GM23338 (cell line): ENCODE measurements around the gene FUT7.

Experiments used
- CREB1 ChIP-seq: fragments of 250-450 bp; sonication (Bioruptor Pico); IDR thresholded peaks from 2 replicates; pipeline ENCODE4 v1.5.0; 2020; ENCODE audit warnings: low read depth, mild to moderate bottlenecking, moderate library complexity
- EZH2 ChIP-seq: fragments of 200-600 bp; sonication (generic); IDR thresholded peaks from one replicate; pipeline ENCODE4 v1.8.0; 2017; ENCODE audit warnings: antibody characterized with exemption, mild to moderate bottlenecking, low read depth; ENCODE audit not compliant: unreplicated experiment
- EZH2phosphoT487 ChIP-seq: fragments of 200-600 bp; sonication (generic); IDR thresholded peaks from one replicate; pipeline ENCODE4 v1.8.1; 2018; ENCODE audit warnings: antibody characterized with exemption; ENCODE audit not compliant: unreplicated experiment
- POLR2AphosphoS5 ChIP-seq: IDR thresholded peaks from 2 replicates; pipeline ENCODE4 v1.6.1; 2016; ENCODE audit warnings: antibody characterized with exemption, low read depth
- STAT1 ChIP-seq: IDR thresholded peaks from one replicate; pipeline ENCODE4 v1.6.1; 2016; ENCODE audit warnings: antibody characterized with exemption; ENCODE audit not compliant: unreplicated experiment
- ZNF331 ChIP-seq: fragments of 250-450 bp; sonication (Bioruptor Pico); IDR thresholded peaks from 2 replicates; pipeline ENCODE4 v1.5.0; 2020; ENCODE audit warnings: low read depth, mild to moderate bottlenecking, moderate library complexity
- TF ChIP-seq, protein P1 (sequence below), 2 experiments: fragments of 200-600 bp in 1 of 2; sonication (generic) in 1 of 2; conservative IDR thresholded peaks; 2 replicates each; pipeline versions ENCODE4 v1.5.1 to v1.6.1; 2016 to 2017; ENCODE audit warnings: antibody characterized with exemption in 2 of 2, low read depth in 2 of 2, mild to moderate bottlenecking in 2 of 2, moderate library complexity in 1 of 2

DNA sequence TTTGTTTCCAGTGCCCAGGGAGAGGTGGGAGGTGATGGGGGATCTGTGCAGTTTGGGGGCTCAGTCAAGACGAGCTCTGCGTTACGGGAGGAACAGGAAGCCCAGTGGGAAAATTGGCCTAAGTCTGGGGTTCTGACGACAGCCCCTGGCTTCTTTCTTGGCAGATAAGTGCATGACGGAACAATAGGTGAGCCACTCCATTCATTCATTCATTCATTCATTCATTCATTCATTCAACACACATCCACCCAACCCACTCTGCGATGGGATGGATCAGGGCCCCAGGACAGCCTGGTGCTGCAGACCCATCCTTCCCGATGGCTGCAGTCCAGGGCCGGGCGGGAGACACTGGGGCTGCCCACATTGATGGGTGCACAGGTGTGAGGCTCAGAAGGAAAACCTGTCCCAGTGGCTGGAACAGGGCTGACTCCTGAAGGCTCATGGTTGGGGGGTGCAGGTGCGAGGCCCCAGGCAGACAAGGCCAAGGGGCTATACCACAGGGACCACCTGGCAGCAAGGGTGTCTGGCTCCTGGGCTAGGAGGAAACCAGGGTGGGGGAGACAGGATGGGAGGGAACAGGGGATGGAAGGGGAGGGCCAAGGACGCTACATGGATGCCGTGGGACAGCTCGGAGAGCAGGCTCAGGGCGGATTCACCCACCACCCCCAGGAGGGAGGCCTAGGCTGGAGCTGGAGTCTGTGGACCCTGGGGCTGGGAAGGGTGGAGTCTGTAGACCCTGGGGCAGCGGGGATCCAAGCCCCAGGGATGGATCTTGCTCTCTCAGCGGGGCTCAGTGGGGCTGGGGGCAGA lies 51.0 kb downstream of the FUT7 start:
- TF ChIP-seq, protein P1, sequence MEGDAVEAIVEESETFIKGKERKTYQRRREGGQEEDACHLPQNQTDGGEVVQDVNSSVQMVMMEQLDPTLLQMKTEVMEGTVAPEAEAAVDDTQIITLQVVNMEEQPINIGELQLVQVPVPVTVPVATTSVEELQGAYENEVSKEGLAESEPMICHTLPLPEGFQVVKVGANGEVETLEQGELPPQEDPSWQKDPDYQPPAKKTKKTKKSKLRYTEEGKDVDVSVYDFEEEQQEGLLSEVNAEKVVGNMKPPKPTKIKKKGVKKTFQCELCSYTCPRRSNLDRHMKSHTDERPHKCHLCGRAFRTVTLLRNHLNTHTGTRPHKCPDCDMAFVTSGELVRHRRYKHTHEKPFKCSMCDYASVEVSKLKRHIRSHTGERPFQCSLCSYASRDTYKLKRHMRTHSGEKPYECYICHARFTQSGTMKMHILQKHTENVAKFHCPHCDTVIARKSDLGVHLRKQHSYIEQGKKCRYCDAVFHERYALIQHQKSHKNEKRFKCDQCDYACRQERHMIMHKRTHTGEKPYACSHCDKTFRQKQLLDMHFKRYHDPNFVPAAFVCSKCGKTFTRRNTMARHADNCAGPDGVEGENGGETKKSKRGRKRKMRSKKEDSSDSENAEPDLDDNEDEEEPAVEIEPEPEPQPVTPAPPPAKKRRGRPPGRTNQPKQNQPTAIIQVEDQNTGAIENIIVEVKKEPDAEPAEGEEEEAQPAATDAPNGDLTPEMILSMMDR (conservative IDR thresholded peaks at IDR 0.05; ENCODE audit: low read depth in 2 of 2) = no peak
- TF ChIP-seq POLR2AphosphoS5 (no peak), CREB1 (CRISPR knock-in tag) (no peak), EZH2phosphoT487 (no peak), ZNF331 (no peak), STAT1 (no peak), EZH2 (no peak)
